HepG2 (cell line): Measurements from ENCODE around the gene NPW. TPM values are rescaled to one million over a fixed set of nuclear protein-coding genes. Genes with fewer than 3 reads are reported as not detected.

Experiments used
- ARID2 ChIP-seq: sonication (generic); formaldehyde crosslinking; IDR thresholded peaks from 2 replicates; pipeline ENCODE4 v1.8.1; 2022; ENCODE audit warnings: mild to moderate bottlenecking, missing genetic modification reagents, borderline replicate concordance
- ARNTL ChIP-seq: sonication (generic); formaldehyde crosslinking; IDR thresholded peaks from 2 replicates; pipeline ENCODE4 v1.4.0; 2020; ENCODE audit warnings: mild to moderate bottlenecking, missing genetic modification reagents
- KLF15 ChIP-seq: sonication (generic); formaldehyde crosslinking; IDR thresholded peaks from 2 replicates; pipeline ENCODE4 v1.8.1; 2023; ENCODE audit warnings: borderline replicate concordance, mild to moderate bottlenecking, inconsistent platforms, missing genetic modification reagents, mixed read lengths
- NFE2L2 ChIP-seq: fragments of 150-350 bp; IDR thresholded peaks from 2 replicates; pipeline ENCODE4 v1.6.1; 2014; ENCODE audit warnings: low read length
- RERE ChIP-seq: IDR thresholded peaks from 2 replicates; pipeline ENCODE4 v1.6.1; 2016; ENCODE audit warnings: low read depth, missing genetic modification reagents, missing compliant biosample characterization
- SNAPC5 ChIP-seq: sonication (generic); formaldehyde crosslinking; IDR thresholded peaks from 2 replicates; pipeline ENCODE4 v1.8.1; 2023; ENCODE audit warnings: mild to moderate bottlenecking, missing genetic modification reagents, borderline replicate concordance
- TEAD3 ChIP-seq: optimal IDR thresholded peaks from 2 replicates; pipeline ENCODE3; 2016; ENCODE audit warnings: borderline replicate concordance
- THAP11 ChIP-seq: IDR thresholded peaks from 2 replicates; pipeline ENCODE4 v1.6.1; 2016; ENCODE audit warnings: missing biosample characterization, missing genetic modification reagents
- ZFP37 ChIP-seq: sonication (generic); formaldehyde crosslinking; IDR thresholded peaks from 2 replicates; pipeline ENCODE4 v1.4.0; 2020; ENCODE audit warnings: missing genetic modification reagents, borderline replicate concordance
- ZNF224 ChIP-seq: sonication (generic); formaldehyde crosslinking; IDR thresholded peaks from 2 replicates; pipeline ENCODE4 v1.5.0; 2020; ENCODE audit warnings: mild to moderate bottlenecking, missing genetic modification reagents
- ZNF264 ChIP-seq: sonication (generic); formaldehyde crosslinking; IDR thresholded peaks from 2 replicates; pipeline ENCODE4 v1.4.0; 2020; ENCODE audit warnings: missing genetic modification reagents
- ZNF619 ChIP-seq: sonication (generic); formaldehyde crosslinking; IDR thresholded peaks from 2 replicates; pipeline ENCODE4 v1.4.0; 2020; ENCODE audit warnings: mild to moderate bottlenecking, missing genetic modification reagents
- ZNF784 ChIP-seq: sonication (generic); formaldehyde crosslinking; IDR thresholded peaks from 2 replicates; pipeline ENCODE4 v1.5.1; 2020; ENCODE audit warnings: missing genetic modification reagents, mild to moderate bottlenecking, borderline replicate concordance
- ZNF788 ChIP-seq: sonication (generic); formaldehyde crosslinking; IDR thresholded peaks from 2 replicates; pipeline ENCODE4 v1.5.0; 2020; ENCODE audit warnings: mild to moderate bottlenecking, missing genetic modification reagents, borderline replicate concordance
- ZNF790 ChIP-seq: sonication (generic); formaldehyde crosslinking; IDR thresholded peaks from 2 replicates; pipeline ENCODE4 v1.8.0; 2022; ENCODE audit warnings: missing genetic modification reagents, mild to moderate bottlenecking, borderline replicate concordance
- ZNF816 ChIP-seq: sonication (generic); formaldehyde crosslinking; IDR thresholded peaks from 2 replicates; pipeline ENCODE4 v1.8.0; 2022; ENCODE audit warnings: missing genetic modification reagents, mild to moderate bottlenecking, borderline replicate concordance
- ZNF839 ChIP-seq: sonication (generic); formaldehyde crosslinking; IDR thresholded peaks from 2 replicates; pipeline ENCODE4 v1.4.0; 2020; ENCODE audit warnings: missing genetic modification reagents, mild to moderate bottlenecking, borderline replicate concordance
- ZSCAN31 ChIP-seq: sonication (generic); formaldehyde crosslinking; IDR thresholded peaks from 2 replicates; pipeline ENCODE4 v1.5.0; 2020; ENCODE audit warnings: low read depth, mild to moderate bottlenecking, missing genetic modification reagents
- polyA plus RNA-seq, 8 experiments: library from polyadenylated mRNA; depleted of rRNA in 3 of 8; stranded (reverse) in 7 of 8; unstranded in 1 of 8; fragments of >200 nt; fragmentation: Illumina TruSeq in 4 of 8; extraction: Trizol in 4 of 8; gene quantifications; 2 replicates each; pipeline versions ENCODE4 v1.2.1 to v1.2.3, GENCODE V29; 2011 to 2016; ENCODE audit warnings: low read depth in 4 of 8, missing spikeins in 1 of 8, mixed read lengths in 1 of 8; ENCODE audit not compliant: insufficient read depth in 1 of 8
- total RNA-seq, 5 experiments: library from RNA; depleted of rRNA; stranded (reverse); fragments of >200 nt; fragmentation: Illumina TruSeq; extraction: Trizol; gene quantifications; 2 replicates each; pipeline ENCODE4 v1.2.3, GENCODE V29; 2016; ENCODE audit warnings: low read depth in 1 of 5
- TF ChIP-seq, protein P1 (sequence below): sonication (generic); formaldehyde crosslinking; IDR thresholded peaks from 2 replicates; pipeline ENCODE4 v1.5.0; 2020; ENCODE audit warnings: mild to moderate bottlenecking, missing genetic modification reagents
- TF ChIP-seq, protein P2 (sequence below): sonication (generic); formaldehyde crosslinking; IDR thresholded peaks from 2 replicates; pipeline ENCODE4 v1.4.0; 2020; ENCODE audit warnings: missing genetic modification reagents, mild to moderate bottlenecking, borderline replicate concordance

Gene NPW
- total and polyA plus RNA-seq, 2 of the 13 experiments (the other 11 are each of a cell fraction or from before 2014, with no cell fraction given), result 0.24 to 0.97 TPM

- TF ChIP-seq ZNF790 (CRISPR knock-in tag) (no peak), SNAPC5 (CRISPR knock-in tag) (no peak), ZFP37 (CRISPR knock-in tag) (no peak), ZNF784 (no peak), ZNF839 (CRISPR knock-in tag) (no peak), THAP11 (CRISPR knock-in tag) (no peak), RERE (CRISPR knock-in tag) (no peak), ZNF619 (CRISPR knock-in tag) (no peak), ZNF816 (CRISPR knock-in tag) (no peak), ARNTL (CRISPR knock-in tag) (no peak), ARID2 (CRISPR knock-in tag) (no peak), TEAD3 (CRISPR knock-in tag) (peak; percentile 82), ZNF224 (no peak), KLF15 (no peak), ZSCAN31 (CRISPR knock-in tag) (no peak), ZNF788 (peak; percentile 14; the same call in 1 of the 2 replicates), ZNF264 (no peak), NFE2L2 (no peak)
- TF ChIP-seq, protein P1, sequence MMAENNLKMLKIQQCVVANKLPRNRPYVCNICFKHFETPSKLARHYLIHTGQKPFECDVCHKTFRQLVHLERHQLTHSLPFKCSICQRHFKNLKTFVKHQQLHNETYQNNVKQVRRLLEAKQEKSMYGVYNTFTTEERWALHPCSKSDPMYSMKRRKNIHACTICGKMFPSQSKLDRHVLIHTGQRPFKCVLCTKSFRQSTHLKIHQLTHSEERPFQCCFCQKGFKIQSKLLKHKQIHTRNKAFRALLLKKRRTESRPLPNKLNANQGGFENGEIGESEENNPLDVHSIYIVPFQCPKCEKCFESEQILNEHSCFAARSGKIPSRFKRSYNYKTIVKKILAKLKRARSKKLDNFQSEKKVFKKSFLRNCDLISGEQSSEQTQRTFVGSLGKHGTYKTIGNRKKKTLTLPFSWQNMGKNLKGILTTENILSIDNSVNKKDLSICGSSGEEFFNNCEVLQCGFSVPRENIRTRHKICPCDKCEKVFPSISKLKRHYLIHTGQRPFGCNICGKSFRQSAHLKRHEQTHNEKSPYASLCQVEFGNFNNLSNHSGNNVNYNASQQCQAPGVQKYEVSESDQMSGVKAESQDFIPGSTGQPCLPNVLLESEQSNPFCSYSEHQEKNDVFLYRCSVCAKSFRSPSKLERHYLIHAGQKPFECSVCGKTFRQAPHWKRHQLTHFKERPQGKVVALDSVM, result no peak
- TF ChIP-seq, protein P2, sequence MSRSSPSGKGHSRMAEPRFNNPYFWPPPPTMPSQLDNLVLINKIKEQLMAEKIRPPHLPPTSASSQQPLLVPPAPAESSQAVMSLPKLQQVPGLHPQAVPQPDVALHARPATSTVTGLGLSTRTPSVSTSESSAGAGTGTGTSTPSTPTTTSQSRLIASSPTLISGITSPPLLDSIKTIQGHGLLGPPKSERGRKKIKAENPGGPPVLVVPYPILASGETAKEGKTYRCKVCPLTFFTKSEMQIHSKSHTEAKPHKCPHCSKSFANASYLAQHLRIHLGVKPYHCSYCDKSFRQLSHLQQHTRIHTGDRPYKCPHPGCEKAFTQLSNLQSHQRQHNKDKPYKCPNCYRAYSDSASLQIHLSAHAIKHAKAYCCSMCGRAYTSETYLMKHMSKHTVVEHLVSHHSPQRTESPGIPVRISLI (CRISPR knock-in tag), result no peak
Observed at GRCh38 chr16:2033057-2033908, 13.7 kb downstream of the NPW start (continued).
